ENCODE measurements around the gene CUZD1.

Gene CUZD1

GRCh38 chr10:122812751-122813150 is 32.9 kb downstream of the CUZD1 start:
- DNase-seq = no peak

GRCh38 chr10:122802282-122802681 is 43.4 kb downstream of the CUZD1 start:
- DNase-seq = no peak

- no peak for DNase-seq
These were observed 46.9 kb downstream of the CUZD1 start for GRCh38 chr10:122798704-122799231.

- no peak for DNase-seq
These were observed 48.9 kb downstream of the CUZD1 start for GRCh38 chr10:122796796-122797195.

GRCh38 chr10:122795924-122796323 is 49.7 kb downstream of the CUZD1 start:
- no peak for DNase-seq

GRCh38 chr10:122786269-122786668 is 59.4 kb downstream of the CUZD1 start:
- no peak for DNase-seq

- no peak for DNase-seq
These were observed 62.7 kb downstream of the CUZD1 start for GRCh38 chr10:122782911-122783310.

Data from NK-92 treated with Interleukin-12 subunit alpha and Interleukin-12 subunit beta, amount 100 ng/mL, for 24 hours (cell line).